ENCODE results near the gene ACSL4.
"Not testable (repeated sequence)": the region's sequence is repeated elsewhere in the genome, so short reads cannot be mapped to it uniquely, and the experiment has no call there.

ACSL4 gene

GRCh38 chrX:109732807-109733612, at the start of gene ACSL4:
Gene ACSL4, minus strand, starts transcription at chrX:109733257. Its CDS starts 49,894 bp downstream, at chrX:109683363.
- DNase-seq (ENCODE audit: low read depth in 2 of 2) = peak; percentile 78 to 82

- DNase-seq (ENCODE audit: low read depth in 2 of 2) = no peak
Observed at GRCh38 chrX:109777749-109778148, 44.7 kb upstream of the ACSL4 start.

- no peak for DNase-seq (ENCODE audit: low read depth in 2 of 2)
Observed at GRCh38 chrX:109776986-109777385, 43.9 kb upstream of the ACSL4 start.

- no peak for DNase-seq (ENCODE audit: low read depth in 2 of 2)
Observed at GRCh38 chrX:109776432-109776831, 43.4 kb upstream of the ACSL4 start.

GRCh38 chrX:109775386-109775785, 42.3 kb upstream of the ACSL4 start:
- DNase-seq (ENCODE audit: low read depth in 2 of 2) = no peak

- DNase-seq (ENCODE audit: low read depth in 2 of 2) = no peak
Observed at GRCh38 chrX:109774706-109775105, 41.6 kb upstream of the ACSL4 start.

- DNase-seq (ENCODE audit: low read depth in 2 of 2) = no peak
Observed at GRCh38 chrX:109774136-109774535, 41.1 kb upstream of the ACSL4 start.

GRCh38 chrX:109773374-109773773, 40.3 kb upstream of the ACSL4 start:
- DNase-seq (ENCODE audit: low read depth in 2 of 2) = no peak

GRCh38 chrX:109770780-109771179, 37.7 kb upstream of the ACSL4 start:
- DNase-seq (ENCODE audit: low read depth in 2 of 2) = no peak

GRCh38 chrX:109760922-109761250, 27.8 kb upstream of the ACSL4 start:
- no peak for DNase-seq (ENCODE audit: low read depth in 2 of 2)

GRCh38 chrX:109760209-109760921, 27.3 kb upstream of the ACSL4 start:
- DNase-seq (ENCODE audit: low read depth in 2 of 2) = no peak

- no peak for DNase-seq (ENCODE audit: low read depth in 2 of 2)
Observed at GRCh38 chrX:109753256-109753655, 20.2 kb upstream of the ACSL4 start.

GRCh38 chrX:109751698-109752097, 18.6 kb upstream of the ACSL4 start:
- no peak for DNase-seq (ENCODE audit: low read depth in 2 of 2)

- DNase-seq (ENCODE audit: low read depth in 2 of 2) = no peak
Observed at GRCh38 chrX:109749207-109749606, 16.1 kb upstream of the ACSL4 start.

GRCh38 chrX:109747681-109748080, 14.6 kb upstream of the ACSL4 start:
- no peak for DNase-seq (ENCODE audit: low read depth in 2 of 2)

GRCh38 chrX:109742722-109743121, 9.7 kb upstream of the ACSL4 start:
- DNase-seq (ENCODE audit: low read depth in 2 of 2) = no peak

GRCh38 chrX:109740896-109741295, 7.8 kb upstream of the ACSL4 start:
- DNase-seq (ENCODE audit: low read depth in 2 of 2) = not testable (repeated sequence)

GRCh38 chrX:109740433-109740809, 7.4 kb upstream of the ACSL4 start:
- no peak for DNase-seq (ENCODE audit: low read depth in 2 of 2)

- no peak for DNase-seq (ENCODE audit: low read depth in 2 of 2)
Observed at GRCh38 chrX:109739625-109740432, 6.8 kb upstream of the ACSL4 start.

GRCh38 chrX:109735202-109735744, 2.2 kb upstream of the ACSL4 start:
- DNase-seq (ENCODE audit: low read depth in 2 of 2) = no peak

- DNase-seq (ENCODE audit: low read depth in 2 of 2) = no peak
Observed at GRCh38 chrX:109733613-109734083, 591 bp upstream of the ACSL4 start.

Data from stimulated activated CD8-positive, alpha-beta memory T cell treated with anti-CD3 and anti-CD28 coated beads, Interleukin-15, amount 100 ng/mL, for 48 hours (primary cell).